IMR-90 (cell line): ENCODE measurements around the gene CHTF8.
"Not testable (repeated sequence)": the region's sequence is repeated elsewhere in the genome, so short reads cannot be mapped to it uniquely, and the experiment has no call there.

Experiments
- CTCF ChIP-seq: conservative IDR thresholded peaks from 2 replicates; pipeline ENCODE4 v1.5.1; 2012; ENCODE audit warnings: mild to moderate bottlenecking, low read depth, low read length, improper control_type of control experiment
- MAFK ChIP-seq: IDR thresholded peaks from 2 replicates; pipeline ENCODE4 v1.6.1; 2012; ENCODE audit warnings: low read depth, low read length, improper control_type of control experiment
- MAZ ChIP-seq: IDR thresholded peaks from 2 replicates; pipeline ENCODE4 v1.6.1; 2012; ENCODE audit warnings: low read depth, mild to moderate bottlenecking, low read length, improper control_type of control experiment, moderate library complexity, borderline replicate concordance
- RCOR1 ChIP-seq: IDR thresholded peaks from 2 replicates; pipeline ENCODE4 v1.6.1; 2012; ENCODE audit warnings: mild to moderate bottlenecking, low read length, improper control_type of control experiment; ENCODE audit not compliant: insufficient replicate concordance

GRCh38 chr16:69149621-69150020, 17.2 kb upstream of the CHTF8 start:
- TF ChIP-seq MAZ, CTCF, MAFK, RCOR1: not testable (repeated sequence)
